CD4-positive, alpha-beta T cell treated with Interleukin-12 subunit alpha and Interleukin-12 subunit beta, for 1 hour (primary cell): ENCODE results near the gene ACE.

Source experiments
- DNase-seq: peaks from one replicate; pipeline ENCODE4 v3.0.0-alpha.2; 2020

The ACE gene

DNA sequence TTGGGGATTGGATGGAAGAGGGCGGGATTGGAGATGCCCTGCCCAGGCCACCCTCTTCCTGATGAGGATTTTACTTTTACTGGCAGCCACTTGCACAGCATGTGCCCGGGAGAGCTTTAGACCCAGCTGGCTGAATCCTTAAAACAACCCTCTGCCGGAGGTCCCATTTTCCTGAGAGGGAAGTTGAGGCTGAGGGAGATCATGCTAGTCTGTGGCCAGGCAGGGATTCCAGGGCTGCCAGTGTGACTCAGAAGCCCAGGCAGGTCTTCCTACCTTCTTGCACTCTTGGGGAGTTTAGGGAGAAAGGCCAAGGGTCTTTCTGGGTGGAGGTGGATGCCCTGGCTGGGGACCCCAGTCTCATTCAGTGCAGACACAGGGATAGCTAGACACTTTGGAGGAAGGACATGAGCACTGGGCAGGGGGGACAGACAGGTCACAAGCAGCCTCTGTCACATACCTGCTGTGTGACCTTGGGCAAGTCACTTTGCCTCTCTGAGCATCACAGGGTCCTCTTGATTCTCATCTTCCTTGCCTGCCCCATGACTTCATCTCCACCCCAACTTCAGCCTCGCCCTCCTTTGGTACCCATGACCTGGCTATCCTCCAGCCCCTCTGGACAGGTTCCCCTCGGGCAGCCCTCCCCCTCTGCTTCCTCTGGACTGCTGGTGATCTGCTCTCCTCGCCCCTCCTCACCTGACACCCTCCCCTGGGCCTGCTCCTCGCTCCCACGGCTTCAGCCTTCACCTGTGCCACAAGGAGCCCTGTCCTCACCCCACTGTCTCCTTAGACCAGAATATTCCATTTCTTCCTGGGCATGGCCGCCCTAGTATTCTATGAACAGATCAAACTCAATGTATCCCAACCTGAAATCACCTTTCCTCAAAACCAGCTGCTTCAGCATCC is 62.1 kb downstream of the ACE start:
- DNase-seq, result no peak

DNA sequence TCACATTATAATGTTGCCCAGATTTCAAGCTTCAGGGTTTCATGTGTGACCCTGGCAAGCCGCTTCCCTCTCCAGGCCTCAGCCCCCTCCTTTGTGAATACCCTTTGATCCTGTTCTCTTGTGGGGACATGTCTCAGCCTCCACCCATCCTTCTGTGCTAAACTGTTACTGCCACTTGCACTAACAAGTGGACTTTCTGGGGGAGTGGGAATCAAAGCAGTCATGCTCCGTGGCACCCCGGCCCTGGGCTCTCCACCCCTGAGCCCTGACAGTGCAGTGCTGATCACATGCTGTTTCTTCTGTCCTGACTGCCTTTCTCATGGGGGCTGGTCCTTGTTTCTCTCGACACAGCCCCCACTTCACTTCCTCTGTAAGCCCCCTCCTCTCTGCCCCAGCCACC is 63.7 kb downstream of the ACE start:
- no peak for DNase-seq

DNA sequence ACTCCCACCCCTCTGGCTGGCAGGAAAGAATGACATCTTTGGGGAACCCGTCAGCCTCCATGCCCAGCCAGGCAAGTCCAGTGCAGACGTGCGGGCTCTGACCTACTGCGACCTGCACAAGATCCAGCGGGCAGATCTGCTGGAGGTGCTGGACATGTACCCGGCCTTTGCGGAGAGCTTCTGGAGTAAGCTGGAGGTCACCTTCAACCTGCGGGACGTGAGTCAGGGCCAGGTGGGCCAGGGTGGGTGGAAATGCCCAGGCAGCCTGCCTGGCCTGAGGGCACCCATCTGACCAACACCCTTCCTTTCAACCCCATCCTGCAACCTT is 65.3 kb downstream of the ACE start:
- DNase-seq, result no peak

DNA sequence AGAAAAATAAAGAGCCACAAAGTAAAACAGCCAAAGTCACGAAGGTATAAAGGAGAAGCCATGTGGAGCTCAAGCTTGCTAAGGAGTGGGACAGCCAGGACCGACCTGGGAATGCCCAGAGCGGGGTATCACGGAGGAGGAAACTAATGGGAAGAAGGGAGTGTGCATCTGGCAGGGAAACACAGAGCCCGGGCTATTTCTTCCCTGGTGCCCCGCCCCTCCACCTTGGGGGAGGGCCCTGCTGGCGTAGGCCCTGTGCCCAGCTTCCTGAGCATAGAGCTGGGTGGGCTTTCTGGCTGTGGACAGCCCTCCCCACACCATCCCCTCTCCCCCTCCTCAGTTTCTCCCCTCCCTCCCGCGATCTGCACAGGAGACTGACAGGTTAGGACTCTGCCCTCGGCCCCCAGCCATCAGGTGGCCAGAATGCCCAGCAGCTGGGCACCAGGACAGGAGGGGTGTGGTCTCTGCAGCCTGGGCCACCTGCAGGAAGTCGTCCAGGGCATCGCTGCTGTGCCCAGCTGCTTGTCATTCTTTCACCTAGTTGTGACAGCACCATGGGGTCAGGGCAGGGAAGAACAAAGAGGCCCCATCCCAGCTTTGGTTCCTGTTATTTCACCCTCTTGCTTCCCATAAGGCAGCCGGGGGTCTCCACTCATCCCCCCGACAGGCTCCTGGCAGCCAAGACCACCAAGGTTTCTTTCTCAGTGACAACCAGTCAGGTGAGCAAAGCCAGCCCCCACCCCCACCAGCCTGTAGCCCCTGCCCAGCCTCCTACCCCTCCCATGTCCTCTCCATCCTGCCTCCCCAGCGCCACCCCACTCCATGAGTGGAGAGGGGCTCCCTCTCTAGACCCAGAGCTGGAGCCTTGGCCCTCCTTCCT is 66.3 kb downstream of the ACE start:
- no peak for DNase-seq

DNA sequence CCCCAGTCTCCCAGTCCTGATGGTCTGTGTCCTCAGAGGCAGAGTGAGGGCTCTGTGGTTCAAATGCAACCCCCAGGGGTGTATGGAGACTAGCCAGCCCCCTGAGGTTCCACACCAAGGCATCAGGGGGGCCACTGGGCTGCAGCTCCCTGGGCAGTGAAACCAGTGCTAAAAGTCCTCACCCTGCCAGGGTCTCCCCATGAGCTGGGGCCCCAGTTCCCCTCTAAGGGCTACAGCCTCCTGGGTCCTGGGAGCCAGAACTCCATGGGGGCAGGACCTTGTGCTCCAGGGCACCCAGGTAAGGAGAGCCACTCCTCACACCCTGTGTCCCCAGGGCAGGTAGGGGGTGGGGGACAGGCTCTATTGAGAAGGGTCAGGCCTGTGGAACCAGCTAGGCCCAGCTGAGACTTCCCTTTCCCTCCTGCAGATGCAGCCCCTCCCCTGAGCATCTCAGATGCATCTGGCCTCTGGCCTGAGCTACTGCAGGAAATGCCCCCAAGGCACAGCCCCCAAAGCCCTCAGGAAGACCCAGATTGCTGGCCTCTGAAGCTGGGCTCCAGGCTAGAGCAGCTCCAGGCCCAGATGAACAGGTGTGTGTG is 67.1 kb downstream of the ACE start:
- no peak for DNase-seq

DNA sequence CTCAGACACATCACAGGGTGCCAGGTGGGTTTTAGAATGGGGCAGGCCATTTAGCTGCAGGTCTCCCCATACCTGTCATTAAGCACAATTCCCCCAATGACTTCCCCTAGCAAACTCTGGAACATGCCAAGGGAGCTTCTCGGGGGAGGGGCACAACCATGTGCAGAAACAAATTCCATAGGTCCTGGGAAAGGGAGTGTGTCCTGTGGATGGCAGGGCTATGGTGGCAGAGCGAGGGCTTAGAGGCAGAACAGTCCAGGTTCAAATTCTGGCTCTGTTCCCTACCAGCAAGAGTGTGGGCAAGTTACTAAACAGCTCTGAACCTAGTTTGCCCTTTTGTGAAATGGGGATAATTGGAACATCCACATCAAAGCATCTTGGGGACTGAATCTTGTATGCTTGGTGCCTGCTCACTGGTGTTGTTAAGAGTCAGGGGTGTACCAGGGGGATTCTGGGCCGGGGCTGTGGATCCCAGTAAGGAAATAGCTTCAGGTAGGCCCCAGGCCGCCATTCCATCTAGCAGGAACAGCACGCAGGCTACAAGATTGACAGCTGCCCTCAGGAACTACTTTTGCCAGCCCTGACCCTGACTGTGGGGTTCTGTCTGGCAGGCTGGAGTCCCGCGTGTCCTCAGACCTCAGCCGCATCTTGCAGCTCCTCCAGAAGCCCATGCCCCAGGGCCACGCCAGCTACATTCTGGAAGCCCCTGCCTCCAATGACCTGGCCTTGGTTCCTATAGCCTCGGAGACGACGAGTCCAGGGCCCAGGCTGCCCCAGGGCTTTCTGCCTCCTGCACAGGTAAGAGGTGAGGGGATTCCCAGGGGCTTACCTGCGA is 67.8 kb downstream of the ACE start:
- no peak for DNase-seq

DNA sequence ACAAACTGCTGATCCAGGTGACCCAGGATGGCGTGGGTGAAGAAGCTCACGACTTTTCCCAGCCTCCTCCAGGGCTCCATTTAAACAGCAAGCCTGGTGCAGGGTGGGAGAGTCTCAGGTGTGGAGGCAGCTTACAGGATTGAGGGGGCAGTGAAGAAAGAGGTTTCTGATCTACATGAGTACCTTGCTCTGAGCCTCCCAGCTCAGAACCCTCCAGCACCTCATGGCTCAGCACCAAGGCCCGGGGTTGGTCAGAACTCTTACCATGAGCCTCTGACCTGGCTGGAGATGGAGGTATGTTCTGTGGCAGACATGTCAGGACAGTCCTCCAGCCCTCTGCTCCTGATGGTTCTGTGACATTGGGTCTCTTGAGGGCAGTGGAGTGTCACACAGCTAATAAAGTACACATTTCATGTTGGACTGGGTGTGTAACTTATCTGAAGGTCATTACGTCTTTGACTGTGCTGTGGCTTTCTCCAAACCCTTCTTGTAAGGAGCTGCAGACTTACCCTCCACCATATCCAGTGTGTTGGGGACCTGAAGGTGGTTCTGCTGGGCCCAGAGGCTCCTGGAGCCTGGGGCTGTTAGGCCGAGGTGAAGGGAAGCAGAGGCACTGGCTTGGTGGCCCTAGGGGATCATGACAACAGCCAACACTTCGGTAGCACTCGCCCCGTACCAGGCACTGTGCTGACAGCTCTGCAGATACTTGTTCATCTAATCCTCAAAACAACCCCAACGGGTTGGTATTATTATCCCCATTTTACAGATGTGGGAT is 69.6 kb downstream of the ACE start:
- DNase-seq, result no peak

DNA sequence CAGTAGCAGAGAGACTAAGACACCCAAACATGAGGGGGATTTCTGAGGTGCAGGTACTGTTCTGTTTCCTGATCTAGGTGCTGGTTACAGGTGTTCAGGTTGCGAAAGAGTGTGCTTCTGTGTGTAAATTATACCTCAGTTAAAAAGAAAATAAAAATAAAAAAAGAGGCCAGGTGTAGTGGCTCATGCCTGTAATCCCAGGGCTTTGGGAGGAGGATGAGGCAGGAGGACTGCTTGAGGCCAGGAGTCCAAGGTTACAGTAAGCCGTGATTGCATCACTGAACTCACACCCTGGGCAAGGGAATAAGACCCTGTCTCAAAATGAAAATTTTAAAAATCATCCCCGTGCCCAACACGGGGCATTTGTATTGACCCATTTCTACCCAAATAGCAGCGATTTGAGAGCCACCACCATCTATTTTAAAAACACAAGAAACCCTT is 70.2 kb downstream of the ACE start:
- no peak for DNase-seq
